Fibroblast of lung (primary cell): ENCODE measurements around the gene ZSCAN16. TPM values are rescaled to one million over a fixed set of nuclear protein-coding genes. Genes with fewer than 3 reads are reported as not detected.
"Not testable (repeated sequence)": the region's sequence is repeated elsewhere in the genome, so short reads cannot be mapped to it uniquely, and the experiment has no call there.

ENCODE experiments used
- DNase-seq, 2 donors: peaks; one replicate each; pipeline versions ENCODE4 v3.0.0 to v3.0.0-alpha.2; 2010; ENCODE audit warnings: low read depth in 2 of 2
- H2AFZ ChIP-seq: 2 replicates; pipeline ENCODE4 v1.5.1; 2012; ENCODE audit warnings: low read length, control low read depth, inconsistent platforms
- H3K27ac ChIP-seq: 2 replicates; pipeline ENCODE4 v1.5.1; 2011; ENCODE audit warnings: low read length, control low read depth; ENCODE audit not compliant: insufficient read depth
- H3K27me3 ChIP-seq: 2 replicates; pipeline ENCODE4 v1.5.1; 2011; ENCODE audit warnings: mild to moderate bottlenecking, low read length; ENCODE audit not compliant: control insufficient read depth, insufficient read depth
- H3K36me3 ChIP-seq: 2 replicates; pipeline ENCODE4 v1.5.1; 2011; ENCODE audit warnings: low read length; ENCODE audit not compliant: control insufficient read depth, insufficient read depth
- H3K4me1 ChIP-seq: 2 replicates; pipeline ENCODE4 v1.5.1; 2011; ENCODE audit warnings: low read length; ENCODE audit not compliant: control insufficient read depth, insufficient read depth; ENCODE audit errors: extremely low read depth
- H3K4me2 ChIP-seq: 2 replicates; pipeline ENCODE4 v1.5.1; 2011; ENCODE audit warnings: low read length, control low read depth; ENCODE audit not compliant: insufficient read depth; ENCODE audit errors: extremely low read depth
- H3K4me3 ChIP-seq, 4 experiments: fragments of 200-600 bp in 1 of 4; sonication (generic) in 1 of 4; replicated peaks in 1 of 4; 2 replicates each; pipeline ENCODE4 v1.5.1; 2011 to 2016; ENCODE audit warnings: low read length in 4 of 4, low read depth in 3 of 4, mild to moderate bottlenecking in 3 of 4, control low read depth in 2 of 4, inconsistent platforms in 1 of 4, mixed read lengths in 1 of 4; ENCODE audit not compliant: insufficient read depth in 1 of 4; ENCODE audit errors: control extremely low read depth in 1 of 4
- H3K79me2 ChIP-seq: 2 replicates; pipeline ENCODE4 v1.5.1; 2012; ENCODE audit warnings: mild to moderate bottlenecking, low read length, inconsistent platforms; ENCODE audit not compliant: control insufficient read depth, insufficient read depth
- H3K9ac ChIP-seq: 2 replicates; pipeline ENCODE4 v1.5.1; 2011; ENCODE audit warnings: mild to moderate bottlenecking, low read length, control low read depth; ENCODE audit not compliant: insufficient read depth
- H3K9me3 ChIP-seq: 2 replicates; pipeline ENCODE4 v1.5.1; 2012; ENCODE audit warnings: low read depth, low read length; ENCODE audit not compliant: control insufficient read depth, insufficient read depth
- H4K20me1 ChIP-seq: 2 replicates; pipeline ENCODE4 v1.5.1; 2011; ENCODE audit warnings: low read length; ENCODE audit not compliant: control insufficient read depth, insufficient read depth; ENCODE audit errors: extremely low read depth
- EZH2 ChIP-seq: IDR thresholded peaks from 2 replicates; pipeline ENCODE4 v1.5.1; 2012; ENCODE audit warnings: low read length, control low read depth, mild to moderate bottlenecking; ENCODE audit errors: missing control alignments
- polyA plus RNA-seq, 2 donors: library from polyadenylated mRNA; depleted of rRNA in 1 of 2; stranded (reverse) in 1 of 2; unstranded in 1 of 2; fragments of >200 nt; gene quantifications; 2 replicates each; pipeline ENCODE4 v1.2.1, GENCODE V29; 2011 to 2012; ENCODE audit warnings: missing spikeins in 1 of 2
- total RNA-seq: library from RNA; depleted of rRNA; stranded (reverse); fragments of >200 nt; gene quantifications from 2 replicates; pipeline ENCODE4 v1.2.1, GENCODE V29; 2014
- TF ChIP-seq, protein P1 (sequence below), 2 donors: IDR thresholded peaks in 1 of 2; conservative IDR thresholded peaks in 1 of 2; 1 replicate in 1 of 2; 2 replicates in 1 of 2; pipeline ENCODE4 v1.5.1; 2011 to 2012; ENCODE audit warnings: low read length in 2 of 2, control low read depth in 1 of 2, inconsistent platforms in 1 of 2, low read depth in 1 of 2, mild to moderate bottlenecking in 1 of 2

ZSCAN16 gene
- total and polyA plus RNA-seq, 2 donors (not counting 1 experiment from before 2014, with no cell fraction given), result 2.0 to 6.6 TPM

GRCh38 chr6:28089054-28089453, 35.4 kb upstream of the ZSCAN16 start:
- Histone ChIP-seq H2AFZ (no peak overlapping the region), H3K4me1 (no peaks in the 10 kb centered on the region), H3K36me3 (no peaks in the 10 kb centered on the region), H3K4me2 (no peak overlapping the region), H3K27me3 (no peaks in the 10 kb centered on the region), H3K27ac (no peak overlapping the region), H3K79me2 (no peaks in the 10 kb centered on the region), H3K4me3 (no peak overlapping the region), H3K9ac (no peak overlapping the region), H3K9me3 (no peaks in the 10 kb centered on the region), H4K20me1 (no peaks in the 10 kb centered on the region)
- TF ChIP-seq, protein P1, sequence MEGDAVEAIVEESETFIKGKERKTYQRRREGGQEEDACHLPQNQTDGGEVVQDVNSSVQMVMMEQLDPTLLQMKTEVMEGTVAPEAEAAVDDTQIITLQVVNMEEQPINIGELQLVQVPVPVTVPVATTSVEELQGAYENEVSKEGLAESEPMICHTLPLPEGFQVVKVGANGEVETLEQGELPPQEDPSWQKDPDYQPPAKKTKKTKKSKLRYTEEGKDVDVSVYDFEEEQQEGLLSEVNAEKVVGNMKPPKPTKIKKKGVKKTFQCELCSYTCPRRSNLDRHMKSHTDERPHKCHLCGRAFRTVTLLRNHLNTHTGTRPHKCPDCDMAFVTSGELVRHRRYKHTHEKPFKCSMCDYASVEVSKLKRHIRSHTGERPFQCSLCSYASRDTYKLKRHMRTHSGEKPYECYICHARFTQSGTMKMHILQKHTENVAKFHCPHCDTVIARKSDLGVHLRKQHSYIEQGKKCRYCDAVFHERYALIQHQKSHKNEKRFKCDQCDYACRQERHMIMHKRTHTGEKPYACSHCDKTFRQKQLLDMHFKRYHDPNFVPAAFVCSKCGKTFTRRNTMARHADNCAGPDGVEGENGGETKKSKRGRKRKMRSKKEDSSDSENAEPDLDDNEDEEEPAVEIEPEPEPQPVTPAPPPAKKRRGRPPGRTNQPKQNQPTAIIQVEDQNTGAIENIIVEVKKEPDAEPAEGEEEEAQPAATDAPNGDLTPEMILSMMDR (conservative IDR thresholded peaks at IDR 0.05 in 1 of 2, IDR thresholded peaks at IDR 0.05 in 1 of 2; ENCODE audit: low read depth in 1 of 2, low read length in 2 of 2), result no peak
- no peak for TF ChIP-seq EZH2
- DNase-seq, result no peak

- Histone ChIP-seq H3K4me1 (no peaks in the 10 kb centered on the region), H4K20me1 (no peaks in the 10 kb centered on the region), H2AFZ (peak overlapping the region; percentile 53), H3K9ac (no peak overlapping the region), H3K27me3 (no peaks in the 10 kb centered on the region), H3K4me3 (peak overlapping the region; percentile 8 to 59 (median 42)), H3K27ac (no peak overlapping the region), H3K4me2 (peak overlapping the region; percentile 52), H3K36me3 (no peaks in the 10 kb centered on the region), H3K79me2 (no peaks in the 10 kb centered on the region), H3K9me3 (no peaks in the 10 kb centered on the region)
- peak in 1 of 2 donors; percentile 22 for DNase-seq
- TF ChIP-seq, protein P1 (conservative IDR thresholded peaks at IDR 0.05 in 1 of 2, IDR thresholded peaks at IDR 0.05 in 1 of 2; ENCODE audit: low read depth in 1 of 2, low read length in 2 of 2), result no peak
- no peak for TF ChIP-seq EZH2
Observed at GRCh38 chr6:28090917-28091586, 33.4 kb upstream of the ZSCAN16 start.

- DNase-seq, H3K4me3 ChIP-seq, H3K4me2 ChIP-seq, H3K9ac ChIP-seq, H4K20me1 ChIP-seq, H3K27ac ChIP-seq, H2AFZ ChIP-seq, H3K27me3 ChIP-seq, H3K4me1 ChIP-seq, H3K9me3 ChIP-seq, H3K36me3 ChIP-seq, H3K79me2 ChIP-seq: not testable (repeated sequence)
Observed at GRCh38 chr6:28102222-28102621, 22.2 kb upstream of the ZSCAN16 start.

DNA sequence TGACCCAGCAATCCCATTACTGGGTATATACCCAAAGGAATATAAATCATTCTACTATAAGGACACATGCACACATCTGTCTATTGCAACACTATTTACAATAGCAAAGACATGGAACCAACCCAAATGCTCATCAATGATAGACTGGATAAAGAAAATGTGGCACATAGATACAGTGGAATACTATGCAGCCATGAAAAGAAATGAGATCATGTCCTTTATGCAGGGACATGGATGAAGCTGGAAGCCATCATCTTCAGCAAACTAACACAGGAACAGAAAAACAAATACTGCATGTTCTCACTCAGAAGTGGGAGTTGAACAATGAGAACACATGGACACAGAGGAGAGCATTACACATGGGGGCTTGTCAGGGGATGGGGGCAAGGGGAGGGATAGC, 21.7 kb upstream of the ZSCAN16 start:
- not testable (repeated sequence) for H3K9ac ChIP-seq, H3K27me3 ChIP-seq, H3K27ac ChIP-seq, H2AFZ ChIP-seq, H3K4me3 ChIP-seq, H4K20me1 ChIP-seq, H3K4me1 ChIP-seq, DNase-seq, H3K4me2 ChIP-seq, H3K36me3 ChIP-seq, H3K9me3 ChIP-seq, H3K79me2 ChIP-seq
